AG09319 (cell line): ENCODE data around the gene SOX1.

Experiments
- DNase-seq: peaks from one replicate; pipeline ENCODE4 v3.0.0-alpha.2; 2010; ENCODE audit warnings: low read depth; ENCODE audit errors: extremely low read depth
- CTCF ChIP-seq: IDR thresholded peaks from 2 replicates; pipeline ENCODE4 v1.5.1; 2011; ENCODE audit warnings: low read depth, mild to moderate bottlenecking, inconsistent platforms, low read length, moderate library complexity

Gene SOX1

DNA sequence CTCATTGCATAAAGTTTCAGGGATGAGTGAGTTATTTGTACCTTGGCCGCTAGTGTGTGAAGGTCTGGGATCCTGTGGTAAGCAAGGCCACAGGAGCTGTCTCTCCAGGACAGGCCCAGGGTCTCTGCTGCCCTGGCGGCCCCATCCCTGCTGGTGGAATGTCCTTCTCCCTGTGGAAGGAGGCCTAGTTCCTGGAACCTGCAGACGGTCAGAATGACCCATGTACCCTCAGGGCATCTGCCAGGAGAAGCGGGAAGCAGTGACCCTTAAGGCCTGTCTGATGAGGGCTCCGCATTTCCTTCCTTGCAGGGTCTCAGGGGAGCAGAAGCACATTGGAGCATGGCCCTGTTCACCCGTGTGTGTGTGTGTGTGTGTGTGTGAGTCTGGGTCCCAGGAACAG is 32.1 kb upstream of the SOX1 start:
- no peak for TF ChIP-seq CTCF
- no peak for DNase-seq

DNA sequence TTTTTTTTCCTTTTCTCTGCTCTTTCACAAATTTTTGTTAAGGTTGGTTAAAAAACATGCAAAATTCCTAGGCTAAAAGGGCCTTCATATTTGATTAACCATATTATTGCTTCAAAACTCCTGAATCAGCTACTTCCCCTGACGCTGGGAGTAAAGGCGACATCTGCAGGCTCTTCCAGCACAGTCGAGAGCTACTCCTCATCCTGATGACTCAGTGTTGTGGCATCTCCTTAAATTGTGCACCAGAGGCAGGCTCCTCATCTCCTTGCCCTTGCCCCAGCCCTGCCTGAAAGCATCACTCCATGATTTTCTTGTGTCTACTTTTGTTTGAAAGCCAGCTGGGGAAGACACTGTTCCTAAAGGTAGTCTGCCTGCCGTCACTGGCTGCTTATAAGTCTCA is 24.5 kb upstream of the SOX1 start:
- no peak for TF ChIP-seq CTCF
- no peak for DNase-seq

- TF ChIP-seq CTCF, result no peak
- DNase-seq, result no peak
Observed at GRCh38 chr13:112052213-112052612, 14.7 kb upstream of the SOX1 start.

- DNase-seq, result no peak
- TF ChIP-seq CTCF, result no peak
Observed at GRCh38 chr13:112053167-112053743, 13.7 kb upstream of the SOX1 start.

GRCh38 chr13:112053744-112054615 is 13.0 kb upstream of the SOX1 start:
- no peak for TF ChIP-seq CTCF

GRCh38 chr13:112054616-112055015 is 12.3 kb upstream of the SOX1 start:
- DNase-seq, result no peak
- no peak for TF ChIP-seq CTCF

More at GRCh38 chr13:112053744-112054615, 13.0 kb upstream of the SOX1 start:
- no peak for DNase-seq
